Loucy (cell line): Measurements from ENCODE around the gene JMJD8.

ENCODE experiments used
- H2AFZ ChIP-seq: fragments of 200-600 bp; sonication (generic); 2 replicates; pipeline ENCODE4 v1.6.0; 2016; ENCODE audit warnings: antibody characterized with exemption, mild to moderate bottlenecking, low read length, moderate library complexity
- H3F3A ChIP-seq: fragments of 200-600 bp; 2 replicates; pipeline ENCODE4 v1.6.0; 2016; ENCODE audit warnings: antibody characterized with exemption, low read depth, mild to moderate bottlenecking
- H3K27me3 ChIP-seq: fragments of 200-600 bp; sonication (generic); 2 replicates; pipeline ENCODE4 v1.6.1; 2014; ENCODE audit warnings: low read length, mild to moderate bottlenecking; ENCODE audit not compliant: insufficient read depth, poor library complexity, severe bottlenecking
- H3K36me3 ChIP-seq: fragments of 200-600 bp; sonication (generic); 2 replicates; pipeline ENCODE4 v1.6.1; 2016; ENCODE audit warnings: low read length; ENCODE audit not compliant: insufficient read depth
- H3K4me1 ChIP-seq: fragments of 200-600 bp; sonication (generic); 2 replicates; pipeline ENCODE4 v1.5.1; 2014; ENCODE audit warnings: low read length, mild to moderate bottlenecking; ENCODE audit not compliant: insufficient read depth, poor library complexity, severe bottlenecking
- H3K4me2 ChIP-seq: fragments of 200-600 bp; sonication (generic); 2 replicates; pipeline ENCODE4 v1.6.0; 2014; ENCODE audit warnings: antibody characterized with exemption, low read length, low read depth, mild to moderate bottlenecking; ENCODE audit not compliant: poor library complexity, severe bottlenecking
- H3K4me3 ChIP-seq: fragments of 200-600 bp; sonication (generic); 2 replicates; pipeline ENCODE4 v1.5.1; 2014; ENCODE audit warnings: low read length, mild to moderate bottlenecking, mixed read lengths; ENCODE audit not compliant: poor library complexity, severe bottlenecking
- H3K79me2 ChIP-seq: fragments of 200-600 bp; sonication (generic); 2 replicates; pipeline ENCODE4 v1.6.1; 2014; ENCODE audit warnings: low read length; ENCODE audit not compliant: insufficient read depth
- H3K9ac ChIP-seq: fragments of 200-600 bp; sonication (generic); 2 replicates; pipeline ENCODE4 v1.6.0; 2014; ENCODE audit warnings: mild to moderate bottlenecking, low read depth, low read length, moderate library complexity; ENCODE audit not compliant: poor library complexity, severe bottlenecking
- H3K9me2 ChIP-seq: fragments of 200-600 bp; sonication (generic); replicated peaks from 2 replicates; pipeline ENCODE4 v1.6.1; 2016; ENCODE audit warnings: low read depth, low read length, mixed read lengths
- H3K9me3 ChIP-seq: fragments of 200-600 bp; sonication (generic); 2 replicates; pipeline ENCODE4 v1.6.1; 2014; ENCODE audit warnings: mild to moderate bottlenecking, antibody characterized with exemption, low read length, low read depth; ENCODE audit not compliant: insufficient read depth
- H4K20me1 ChIP-seq: fragments of 200-600 bp; sonication (generic); 2 replicates; pipeline ENCODE4 v1.6.0; 2014; ENCODE audit warnings: antibody characterized with exemption, low read length, mild to moderate bottlenecking; ENCODE audit not compliant: insufficient read depth, poor library complexity, severe bottlenecking
- EZH2phosphoT487 ChIP-seq: fragments of 200-600 bp; IDR thresholded peaks from 2 replicates; pipeline ENCODE4 v1.6.1; 2018; ENCODE audit warnings: antibody characterized with exemption, mild to moderate bottlenecking, moderate library complexity, borderline replicate concordance
- TF ChIP-seq, protein P1 (sequence below): fragments of 200-600 bp; sonication (generic); conservative IDR thresholded peaks from 2 replicates; pipeline ENCODE4 v1.5.1; 2014; ENCODE audit warnings: mild to moderate bottlenecking, antibody characterized with exemption, low read length

The JMJD8 gene

DNA sequence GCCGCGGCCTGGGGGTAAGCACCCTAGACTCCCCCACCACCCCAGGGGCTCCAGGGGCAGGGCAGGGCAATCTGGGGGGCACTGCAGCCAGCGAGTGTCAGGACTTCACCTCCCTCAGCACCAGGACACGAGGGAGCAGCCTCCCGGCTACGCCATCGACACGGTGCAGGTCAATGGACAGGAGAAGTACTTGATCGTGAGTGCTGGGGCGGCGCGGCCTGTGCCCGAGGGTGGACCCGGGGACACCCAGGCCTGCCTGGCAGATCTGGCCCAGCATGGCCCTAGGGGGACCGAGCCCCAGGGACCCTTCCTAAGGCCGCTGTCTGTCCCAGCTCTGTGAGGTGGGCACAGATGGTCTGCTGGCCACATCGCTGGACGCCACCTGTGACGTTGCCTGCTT, 11.8 kb downstream of the JMJD8 start:
- no peak overlapping the region for H2AFZ ChIP-seq
- no peak overlapping the region for H3K4me3 ChIP-seq
- H3K9me3 ChIP-seq = no peaks in the 10 kb centered on the region
- H3K9ac ChIP-seq = no peak overlapping the region
- H3K36me3 ChIP-seq = no peaks in the 10 kb centered on the region
- no peaks in the 10 kb centered on the region for H3K27me3 ChIP-seq
- no peaks in the 10 kb centered on the region for H3K9me2 ChIP-seq
- H3K79me2 ChIP-seq = peaks cover 17% of the 10 kb centered on the region; the same call in 1 of the 2 replicates
- TF ChIP-seq, protein P1, sequence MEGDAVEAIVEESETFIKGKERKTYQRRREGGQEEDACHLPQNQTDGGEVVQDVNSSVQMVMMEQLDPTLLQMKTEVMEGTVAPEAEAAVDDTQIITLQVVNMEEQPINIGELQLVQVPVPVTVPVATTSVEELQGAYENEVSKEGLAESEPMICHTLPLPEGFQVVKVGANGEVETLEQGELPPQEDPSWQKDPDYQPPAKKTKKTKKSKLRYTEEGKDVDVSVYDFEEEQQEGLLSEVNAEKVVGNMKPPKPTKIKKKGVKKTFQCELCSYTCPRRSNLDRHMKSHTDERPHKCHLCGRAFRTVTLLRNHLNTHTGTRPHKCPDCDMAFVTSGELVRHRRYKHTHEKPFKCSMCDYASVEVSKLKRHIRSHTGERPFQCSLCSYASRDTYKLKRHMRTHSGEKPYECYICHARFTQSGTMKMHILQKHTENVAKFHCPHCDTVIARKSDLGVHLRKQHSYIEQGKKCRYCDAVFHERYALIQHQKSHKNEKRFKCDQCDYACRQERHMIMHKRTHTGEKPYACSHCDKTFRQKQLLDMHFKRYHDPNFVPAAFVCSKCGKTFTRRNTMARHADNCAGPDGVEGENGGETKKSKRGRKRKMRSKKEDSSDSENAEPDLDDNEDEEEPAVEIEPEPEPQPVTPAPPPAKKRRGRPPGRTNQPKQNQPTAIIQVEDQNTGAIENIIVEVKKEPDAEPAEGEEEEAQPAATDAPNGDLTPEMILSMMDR = no peak
- TF ChIP-seq EZH2phosphoT487 = no peak
- H3K4me1 ChIP-seq = peaks cover 4% of the 10 kb centered on the region
- H4K20me1 ChIP-seq = no peaks in the 10 kb centered on the region
- no peak overlapping the region for H3K4me2 ChIP-seq
- no peaks in the 10 kb centered on the region for H3F3A ChIP-seq

DNA sequence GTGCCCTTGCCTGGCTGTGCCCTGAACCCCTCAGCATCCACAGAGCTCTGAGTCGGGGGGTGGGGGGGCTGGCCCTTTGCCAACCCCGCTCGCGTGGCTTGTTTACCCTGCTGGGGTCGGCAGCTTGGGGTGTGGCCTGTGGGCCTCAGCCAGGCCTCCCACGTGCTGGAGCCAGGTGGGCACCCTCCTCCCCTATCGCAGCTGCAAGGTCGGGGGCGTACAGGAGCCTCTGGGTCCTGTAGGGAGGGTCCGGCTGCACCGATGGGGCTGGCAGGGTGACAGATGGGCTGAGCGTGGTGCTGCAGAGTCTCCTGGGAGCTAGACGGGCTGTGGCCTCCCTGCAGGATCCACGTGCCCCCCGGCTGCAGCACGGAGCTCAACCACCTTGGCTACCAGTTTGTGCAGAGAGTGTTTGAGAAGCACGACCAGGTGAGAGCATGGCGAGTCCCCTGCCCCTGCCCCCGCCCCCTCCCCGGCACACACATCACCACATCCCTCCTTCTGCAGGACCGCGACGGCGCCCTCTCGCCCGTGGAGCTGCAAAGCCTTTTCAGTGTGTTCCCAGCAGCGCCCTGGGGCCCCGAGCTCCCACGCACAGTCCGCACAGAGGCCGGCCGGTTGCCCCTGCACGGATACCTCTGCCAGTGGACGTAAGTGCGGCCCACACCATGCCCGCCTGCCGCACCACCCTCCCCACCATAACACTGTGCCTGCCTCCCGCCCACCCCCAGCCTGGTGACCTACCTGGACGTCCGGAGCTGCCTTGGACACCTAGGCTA, 12.6 kb downstream of the JMJD8 start:
- H3K9me2 ChIP-seq = no peaks in the 10 kb centered on the region
- H3F3A ChIP-seq = no peaks in the 10 kb centered on the region
- TF ChIP-seq, protein P1 = no peak
- TF ChIP-seq EZH2phosphoT487 = no peak
- peaks cover 17% of the 10 kb centered on the region; the same call in 1 of the 2 replicates for H3K79me2 ChIP-seq
- H3K36me3 ChIP-seq = no peaks in the 10 kb centered on the region
- H3K27me3 ChIP-seq = no peaks in the 10 kb centered on the region
- no peak overlapping the region for H2AFZ ChIP-seq
- no peaks in the 10 kb centered on the region for H4K20me1 ChIP-seq
- H3K4me2 ChIP-seq = no peak overlapping the region
- H3K9ac ChIP-seq = no peak overlapping the region
- H3K9me3 ChIP-seq = no peaks in the 10 kb centered on the region
- peaks cover 5% of the 10 kb centered on the region for H3K4me1 ChIP-seq
- H3K4me3 ChIP-seq = no peak overlapping the region

DNA sequence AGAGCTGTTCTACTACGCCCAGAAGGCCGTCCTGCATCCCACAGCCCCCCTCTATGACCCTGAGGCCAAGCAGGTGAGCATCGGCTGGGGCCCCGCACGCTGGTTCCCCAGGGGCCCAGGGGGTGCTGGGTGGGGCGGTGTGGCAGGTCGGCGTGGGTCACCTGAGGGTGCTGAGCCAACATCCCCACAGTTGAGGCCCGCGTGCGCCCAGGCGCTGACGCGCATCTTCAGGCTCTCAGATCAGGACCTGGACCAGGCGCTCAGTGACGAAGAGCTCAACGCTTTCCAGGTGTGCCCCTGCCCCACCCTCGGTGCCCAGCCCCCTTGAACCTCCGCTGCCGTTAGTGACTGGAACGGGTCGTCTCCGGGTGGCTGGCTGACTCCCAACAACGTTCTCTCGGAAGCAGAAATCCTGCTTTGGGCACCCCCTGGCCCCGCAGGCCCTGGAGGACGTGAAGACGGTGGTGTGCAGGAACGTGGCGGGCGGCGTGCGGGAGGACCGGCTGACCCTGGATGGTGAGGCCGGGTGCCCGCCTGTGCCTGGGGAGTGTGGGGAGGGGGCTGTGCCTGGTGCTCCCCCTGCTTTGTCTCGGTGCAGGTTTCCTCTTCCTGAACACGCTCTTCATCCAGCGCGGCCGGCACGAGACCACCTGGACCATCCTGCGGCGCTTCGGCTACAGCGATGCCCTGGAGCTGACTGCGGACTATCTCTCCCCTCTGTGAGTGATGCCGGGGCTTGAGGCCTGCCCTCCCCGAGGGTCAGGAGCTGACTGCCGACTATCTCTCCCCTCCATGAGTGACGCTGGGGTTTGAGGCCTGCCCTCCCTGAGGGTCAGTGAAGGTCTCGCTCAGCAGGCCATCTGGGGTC, 13.4 kb downstream of the JMJD8 start:
- Histone ChIP-seq H3F3A (no peaks in the 10 kb centered on the region), H3K36me3 (no peaks in the 10 kb centered on the region), H2AFZ (no peak overlapping the region), H3K27me3 (no peaks in the 10 kb centered on the region), H3K4me3 (no peak overlapping the region), H3K9me3 (no peaks in the 10 kb centered on the region), H3K4me1 (peaks cover 5% of the 10 kb centered on the region), H3K4me2 (no peak overlapping the region), H3K9me2 (no peaks in the 10 kb centered on the region), H3K79me2 (peaks cover 17% of the 10 kb centered on the region; the same call in 1 of the 2 replicates), H3K9ac (no peak overlapping the region), H4K20me1 (no peaks in the 10 kb centered on the region)
- TF ChIP-seq, protein P1 = no peak
- no peak for TF ChIP-seq EZH2phosphoT487
